ENCODE results near the gene DGCR2. TPM values are rescaled to one million over a fixed set of nuclear protein-coding genes. Genes with fewer than 3 reads are reported as not detected.

The DGCR2 gene, protein sequence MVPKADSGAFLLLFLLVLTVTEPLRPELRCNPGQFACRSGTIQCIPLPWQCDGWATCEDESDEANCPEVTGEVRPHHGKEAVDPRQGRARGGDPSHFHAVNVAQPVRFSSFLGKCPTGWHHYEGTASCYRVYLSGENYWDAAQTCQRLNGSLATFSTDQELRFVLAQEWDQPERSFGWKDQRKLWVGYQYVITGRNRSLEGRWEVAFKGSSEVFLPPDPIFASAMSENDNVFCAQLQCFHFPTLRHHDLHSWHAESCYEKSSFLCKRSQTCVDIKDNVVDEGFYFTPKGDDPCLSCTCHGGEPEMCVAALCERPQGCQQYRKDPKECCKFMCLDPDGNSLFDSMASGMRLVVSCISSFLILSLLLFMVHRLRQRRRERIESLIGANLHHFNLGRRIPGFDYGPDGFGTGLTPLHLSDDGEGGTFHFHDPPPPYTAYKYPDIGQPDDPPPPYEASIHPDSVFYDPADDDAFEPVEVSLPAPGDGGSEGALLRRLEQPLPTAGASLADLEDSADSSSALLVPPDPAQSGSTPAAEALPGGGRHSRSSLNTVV
- 37.4 and 66.0 TPM in 2 replicates for total RNA-seq

GRCh38 chr22:19122143-19122751 lies at the start of gene DGCR2:
TSS of gene DGCR2 (minus strand) at chr22:19122412. CDS start at chr22:19122206, 206 bp downstream.

DNA sequence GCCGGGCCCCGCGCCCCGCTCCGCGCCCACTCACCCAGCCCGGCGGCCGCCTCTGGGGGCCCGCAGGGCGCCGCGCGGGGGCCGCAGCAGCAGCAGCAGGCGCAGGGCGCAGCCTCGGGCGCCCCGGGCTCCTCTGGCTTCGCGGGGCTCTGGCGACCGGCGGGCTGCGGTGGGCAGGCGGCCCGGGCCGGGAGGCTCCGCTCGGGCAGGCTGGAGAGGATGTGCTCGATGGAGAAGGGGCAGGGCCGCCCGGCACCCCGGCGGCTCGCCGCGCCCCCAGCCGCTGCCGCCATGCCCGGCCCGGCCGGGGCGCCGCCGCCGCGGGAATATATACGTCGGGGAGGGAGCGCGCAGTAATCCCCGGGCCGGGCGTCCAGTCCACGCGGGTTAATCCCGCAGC lies 27.8 kb upstream of the DGCR2 start, which contains the start of gene GSC2:
Gene GSC2 (minus strand): TSS at position 302 of the 400 bp plus-strand sequence. CDS start 9 bp downstream, at position 293.

GRCh38 chr22:19130959-19131684 lies 8.9 kb upstream of the DGCR2 start, which contains the start of gene TSSK2:
TSS of gene TSSK2 (plus strand) at chr22:19131308. CDS start at chr22:19131400, 92 bp downstream.

Other genes with a start within 250 kb of the DGCR2 start
- gene DGCR6, start 216.1 kb downstream of the DGCR2 start, total RNA-seq: 0.52 and 3.7 TPM in 2 replicates
- not detected in 2 replicates for gene PRODH, start 186.1 kb downstream of the DGCR2 start, total RNA-seq
- gene TSSK2, start 8.9 kb upstream of the DGCR2 start, total RNA-seq: not detected in 2 replicates
- gene ESS2, start 22.2 kb upstream of the DGCR2 start, total RNA-seq: 17.8 and 22.6 TPM in 2 replicates
- not detected in 2 replicates for gene GSC2, start 27.9 kb upstream of the DGCR2 start, total RNA-seq
- 110 and 235 TPM in 2 replicates for gene SLC25A1, start 56.3 kb upstream of the DGCR2 start, total RNA-seq
- 2.3 and 6.2 TPM in 2 replicates for gene CLTCL1, start 169.3 kb upstream of the DGCR2 start, total RNA-seq